Activated naive CD8-positive, alpha-beta T cell treated with anti-CD3 and anti-CD28 coated beads, Interleukin-2, amount 50 U/mL, for 24 hours (primary cell): ENCODE measurements around the gene GABPB1.

ENCODE experiments used
- ATAC-seq: fragments of 150-1000 bp; cut with Tn5 transposase; one replicate; pipeline ENCODE4 v1.10.0; 2021
- DNase-seq: peaks from one replicate; pipeline ENCODE4 v3.0.0; 2021
- H3K27ac Mint-ChIP-seq: one replicate; pipeline ENCODE4 v1.8.0; 2021; ENCODE audit warnings: mild to moderate bottlenecking, mixed read lengths
- H3K27me3 Mint-ChIP-seq: one replicate; pipeline ENCODE4 v1.8.0; 2021; ENCODE audit warnings: mixed read lengths
- H3K36me3 Mint-ChIP-seq: one replicate; pipeline ENCODE4 v1.8.0; 2021; ENCODE audit warnings: low read depth, mixed read lengths
- H3K4me1 Mint-ChIP-seq: one replicate; pipeline ENCODE4 v1.8.0; 2021; ENCODE audit warnings: mixed read lengths
- H3K4me3 Mint-ChIP-seq: one replicate; pipeline ENCODE4 v1.8.0; 2021; ENCODE audit warnings: mild to moderate bottlenecking, moderate library complexity, mixed read lengths
- H3K9me3 Mint-ChIP-seq: one replicate; pipeline ENCODE4 v1.8.0; 2021; ENCODE audit warnings: mixed read lengths

Gene GABPB1

DNA sequence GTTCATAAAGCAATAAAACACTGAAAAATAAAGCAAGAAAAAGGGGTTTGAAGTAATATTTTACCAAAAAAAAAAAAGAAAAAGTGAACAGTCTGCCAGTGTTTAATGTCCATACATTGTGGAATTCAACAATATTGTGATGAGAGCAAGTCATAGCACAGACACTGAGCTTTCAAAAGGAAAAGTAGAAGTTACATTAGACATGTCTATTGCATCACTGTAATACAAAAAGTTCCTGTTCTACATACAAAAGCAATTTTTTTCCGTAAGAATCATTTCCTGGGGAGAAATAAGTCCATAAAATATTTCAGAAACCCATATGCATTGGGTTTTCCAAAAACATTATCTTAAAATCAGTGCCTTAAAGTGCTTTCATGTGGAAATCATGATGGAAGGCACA, 77.6 kb downstream of the GABPB1 start:
- H3K9me3 Mint-ChIP-seq, result no peaks in the 10 kb centered on the region
- H3K4me1 Mint-ChIP-seq, result peaks cover 40% of the 10 kb centered on the region
- no peak for ATAC-seq
- no peaks in the 10 kb centered on the region for H3K27me3 Mint-ChIP-seq
- peak overlapping the region; percentile 16 for H3K27ac Mint-ChIP-seq
- no peak overlapping the region for H3K4me3 Mint-ChIP-seq
- no peak for DNase-seq
- H3K36me3 Mint-ChIP-seq, result peaks cover 15% of the 10 kb centered on the region

DNA sequence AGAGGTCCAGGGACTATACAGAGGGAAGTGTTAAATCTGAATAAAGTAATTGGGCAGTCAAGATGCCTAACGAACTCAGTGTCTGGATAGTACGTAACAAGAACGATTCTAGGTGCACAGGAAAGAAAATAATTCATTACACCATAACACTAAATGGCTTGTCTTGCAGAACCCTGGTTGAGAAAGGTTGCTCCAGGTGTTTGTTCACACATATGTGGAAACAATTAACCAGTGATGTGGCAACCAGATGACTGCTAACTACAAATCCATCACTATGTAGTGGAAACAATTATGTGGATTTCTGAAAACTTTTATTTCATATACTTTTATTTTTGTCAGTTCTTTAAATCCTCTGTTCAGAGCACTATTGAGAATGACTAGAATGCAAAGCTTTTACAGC, 79.1 kb downstream of the GABPB1 start:
- H3K36me3 Mint-ChIP-seq, result peaks cover 15% of the 10 kb centered on the region
- H3K27me3 Mint-ChIP-seq, result no peaks in the 10 kb centered on the region
- no peak overlapping the region for H3K4me3 Mint-ChIP-seq
- peaks cover 40% of the 10 kb centered on the region for H3K4me1 Mint-ChIP-seq
- DNase-seq, result no peak
- no peaks in the 10 kb centered on the region for H3K9me3 Mint-ChIP-seq
- H3K27ac Mint-ChIP-seq, result peak overlapping the region; percentile 39
- peak; percentile 28 for ATAC-seq

DNA sequence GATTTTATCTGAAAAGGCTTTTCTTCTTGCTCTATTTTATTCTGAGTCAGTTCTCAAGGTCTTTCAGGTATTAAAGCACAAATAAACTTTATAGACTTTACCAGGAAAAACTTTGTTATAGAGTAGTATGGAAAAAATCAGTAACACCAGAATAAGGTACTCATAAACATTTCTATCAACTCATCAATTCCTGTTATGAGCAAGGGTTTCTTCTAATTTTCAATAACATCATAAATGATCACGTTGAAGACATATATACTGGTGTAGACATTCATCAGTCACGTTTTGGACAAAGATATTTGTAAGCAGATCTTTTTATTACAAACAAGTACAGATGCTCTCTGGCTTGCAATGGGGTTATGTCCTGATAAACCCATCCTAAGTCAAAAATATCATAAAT, 79.9 kb downstream of the GABPB1 start:
- peaks cover 15% of the 10 kb centered on the region for H3K36me3 Mint-ChIP-seq
- ATAC-seq (peak; percentile 54), DNase-seq (no peak)
- H3K9me3 Mint-ChIP-seq, result no peaks in the 10 kb centered on the region
- H3K4me3 Mint-ChIP-seq, result no peak overlapping the region
- peaks cover 40% of the 10 kb centered on the region for H3K4me1 Mint-ChIP-seq
- peak overlapping the region; percentile 70 for H3K27ac Mint-ChIP-seq
- H3K27me3 Mint-ChIP-seq, result no peaks in the 10 kb centered on the region

GRCh38 chr15:50267577-50267976, 87.4 kb downstream of the GABPB1 start:
- Mint-ChIP-seq H3K9me3 (no peaks in the 10 kb centered on the region), H3K27ac (no peak overlapping the region), H3K4me1 (peaks cover 22% of the 10 kb centered on the region), H3K4me3 (no peak overlapping the region), H3K27me3 (peaks cover 4% of the 10 kb centered on the region), H3K36me3 (peaks cover 1% of the 10 kb centered on the region)
- ATAC-seq (no peak), DNase-seq (no peak)

- Mint-ChIP-seq H3K4me3 (no peak within 1 kb of the TSS), H3K36me3 (peaks cover 1% of the 10 kb centered on the region), H3K4me1 (peaks cover 42% of the 10 kb centered on the region), H3K9me3 (no peaks in the 10 kb centered on the region), H3K27ac (no peak within 1 kb of the TSS), H3K27me3 (peaks cover 4% of the 10 kb centered on the region)
- DNase-seq (no peak), ATAC-seq (no peak)
Observed at GRCh38 chr15:50265620-50266019, 89.4 kb downstream of the GABPB1 start, which contains the start of gene HDC. Gene HDC (minus strand): TSS chr15:50265726. CDS start chr15:50265623, 103 bp downstream.

DNA sequence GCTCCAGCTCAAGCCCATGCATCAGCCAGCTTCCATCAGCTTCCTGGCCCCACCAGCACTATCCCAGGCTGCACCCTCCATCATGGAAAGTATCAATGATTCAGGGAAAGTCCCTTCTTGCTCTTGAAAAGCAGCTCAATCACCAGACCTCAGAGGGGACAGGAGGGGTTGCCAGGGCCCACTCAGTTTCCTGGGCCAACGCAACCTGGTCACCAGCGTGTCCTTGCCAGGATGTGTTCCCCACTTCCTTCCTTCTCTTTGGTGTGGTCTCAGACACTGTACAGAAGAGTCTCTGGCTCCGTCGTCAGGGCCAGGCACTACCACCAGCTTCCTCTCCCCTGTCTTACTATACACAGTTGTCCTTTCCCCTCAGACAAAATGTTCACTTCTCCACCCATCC, 92.5 kb downstream of the GABPB1 start:
- DNase-seq, result peak; percentile 67
- Mint-ChIP-seq H3K4me3 (peak overlapping the region; percentile 1), H3K27me3 (peaks cover 4% of the 10 kb centered on the region), H3K9me3 (no peaks in the 10 kb centered on the region), H3K36me3 (peaks cover 1% of the 10 kb centered on the region), H3K27ac (peak overlapping the region; percentile 96), H3K4me1 (peaks cover 71% of the 10 kb centered on the region)
- ATAC-seq, result peak; percentile 78

- peak overlapping the region; percentile 1 for H3K4me3 Mint-ChIP-seq
- peak overlapping the region; percentile 96 for H3K27ac Mint-ChIP-seq
Observed at GRCh38 chr15:50261981-50262380, 93.0 kb downstream of the GABPB1 start.

GRCh38 chr15:50260969-50261496, 94.0 kb downstream of the GABPB1 start:
- Mint-ChIP-seq H3K4me1 (peaks cover 77% of the 10 kb centered on the region), H3K4me3 (peak overlapping the region; percentile 50), H3K36me3 (peaks cover 1% of the 10 kb centered on the region), H3K27me3 (peaks cover 1% of the 10 kb centered on the region), H3K9me3 (no peaks in the 10 kb centered on the region), H3K27ac (peak overlapping the region; percentile 96)
- DNase-seq, result no peak
- ATAC-seq, result no peak

More at GRCh38 chr15:50261981-50262380, 93.0 kb downstream of the GABPB1 start:
- H3K9me3 Mint-ChIP-seq, result no peaks in the 10 kb centered on the region
- ATAC-seq (peak; percentile 34), DNase-seq (peak; percentile 34)
- H3K4me1 Mint-ChIP-seq, result peaks cover 73% of the 10 kb centered on the region
- peaks cover 1% of the 10 kb centered on the region for H3K36me3 Mint-ChIP-seq
- peaks cover 3% of the 10 kb centered on the region for H3K27me3 Mint-ChIP-seq

DNA sequence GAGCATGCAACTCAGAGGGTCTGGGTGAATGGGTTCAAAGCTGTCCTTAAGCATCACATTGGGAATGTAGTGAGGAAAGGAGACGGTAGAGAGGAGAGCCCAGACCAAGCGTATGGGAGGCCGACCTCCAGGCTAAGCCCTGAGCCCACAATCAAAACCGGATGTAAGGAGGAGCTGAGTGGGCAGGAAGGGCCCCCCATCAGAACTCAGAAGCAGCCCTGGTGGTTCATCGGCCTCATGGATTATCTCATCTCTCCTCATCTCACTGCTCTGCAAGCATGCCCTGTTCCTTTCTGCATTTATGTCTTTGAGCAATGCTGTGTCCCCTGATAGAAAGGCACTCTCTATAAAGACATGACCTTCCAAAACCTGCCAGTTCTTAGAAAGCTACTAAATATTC, 95.7 kb downstream of the GABPB1 start:
- Mint-ChIP-seq H3K9me3 (no peaks in the 10 kb centered on the region), H3K27me3 (no peaks in the 10 kb centered on the region), H3K27ac (peak overlapping the region; percentile 65), H3K36me3 (peaks cover 1% of the 10 kb centered on the region), H3K4me3 (peak overlapping the region; percentile 18), H3K4me1 (peaks cover 72% of the 10 kb centered on the region)
- DNase-seq, result peak; percentile 14
- no peak for ATAC-seq

DNA sequence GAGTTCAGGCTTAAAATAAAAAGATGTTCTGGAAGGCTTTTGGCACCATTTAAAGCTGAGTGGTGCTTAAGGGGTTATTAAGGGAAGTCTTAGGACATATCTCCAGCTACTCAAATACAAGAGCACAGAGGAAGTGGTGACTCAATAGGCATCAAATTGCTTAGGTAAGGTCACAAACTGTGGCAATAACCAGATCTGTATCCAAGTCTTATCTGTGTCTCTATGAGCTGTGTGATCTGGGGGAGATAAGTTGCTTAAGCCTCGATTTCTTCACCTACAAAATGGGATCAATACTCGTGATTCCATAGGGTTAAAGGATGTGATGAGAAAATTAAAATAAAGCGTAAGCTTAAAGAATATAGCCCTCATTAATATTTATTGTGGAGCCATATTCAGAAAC, 97.1 kb downstream of the GABPB1 start:
- Mint-ChIP-seq H3K36me3 (no peaks in the 10 kb centered on the region), H3K27me3 (no peaks in the 10 kb centered on the region)
- ATAC-seq, result peak; percentile 13

GRCh38 chr15:50257332-50257731, 97.7 kb downstream of the GABPB1 start:
- ATAC-seq (no peak), DNase-seq (no peak)
- Mint-ChIP-seq H3K9me3 (no peaks in the 10 kb centered on the region), H3K27me3 (peaks cover 1% of the 10 kb centered on the region), H3K4me1 (peaks cover 52% of the 10 kb centered on the region), H3K36me3 (no peaks in the 10 kb centered on the region), H3K27ac (no peak overlapping the region), H3K4me3 (no peak overlapping the region)

More for the DNA sequence above, 97.1 kb downstream of the GABPB1 start:
- peaks cover 58% of the 10 kb centered on the region for H3K4me1 Mint-ChIP-seq
- no peaks in the 10 kb centered on the region for H3K9me3 Mint-ChIP-seq
- DNase-seq, result no peak
- no peak overlapping the region for H3K4me3 Mint-ChIP-seq
- no peak overlapping the region for H3K27ac Mint-ChIP-seq

DNA sequence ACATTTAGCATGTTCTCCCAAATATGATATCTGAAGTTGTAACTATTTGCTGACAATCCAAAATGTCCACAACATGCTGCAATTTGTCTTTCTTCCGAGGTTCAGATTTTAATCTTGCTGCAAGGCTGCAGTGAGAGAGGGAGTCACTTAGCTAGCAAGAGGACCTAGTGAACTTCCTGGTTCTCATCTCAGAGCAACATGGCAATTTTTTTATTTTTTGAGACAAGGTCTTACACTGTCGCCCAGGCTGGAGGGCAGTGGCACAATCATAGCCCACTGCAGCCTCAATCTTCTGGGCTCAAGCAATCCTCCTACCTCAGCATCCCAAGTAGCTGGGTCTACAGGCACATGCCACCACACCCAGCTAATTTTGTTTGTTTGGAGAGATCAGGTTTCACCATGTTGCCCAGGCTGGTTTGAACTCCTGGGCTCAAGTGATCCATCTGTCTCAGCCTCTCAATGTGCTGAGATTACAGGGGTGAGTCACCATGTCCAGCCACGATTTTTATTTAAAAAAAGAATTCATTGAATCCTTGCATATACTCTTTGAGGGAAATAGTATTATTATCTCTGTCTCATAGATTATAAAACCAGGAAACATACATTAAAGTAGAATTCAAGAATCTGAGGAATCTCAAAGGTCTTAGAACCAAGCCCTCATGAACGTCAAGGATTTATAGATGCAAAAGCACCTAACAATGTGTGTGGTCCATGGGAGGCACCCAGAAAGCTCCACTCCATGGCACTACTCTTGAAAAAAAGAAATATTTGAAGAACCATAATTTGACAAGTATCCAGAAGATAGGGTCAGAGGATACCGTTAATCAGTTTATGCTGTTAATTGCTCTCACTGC, 98.6 kb downstream of the GABPB1 start:
- peaks cover 1% of the 10 kb centered on the region for H3K27me3 Mint-ChIP-seq
- DNase-seq (no peak), ATAC-seq (no peak)
- peaks cover 43% of the 10 kb centered on the region for H3K4me1 Mint-ChIP-seq
- H3K9me3 Mint-ChIP-seq, result peaks cover 2% of the 10 kb centered on the region
- no peaks in the 10 kb centered on the region for H3K36me3 Mint-ChIP-seq
- H3K4me3 Mint-ChIP-seq, result no peak overlapping the region
- H3K27ac Mint-ChIP-seq, result no peak overlapping the region

DNA sequence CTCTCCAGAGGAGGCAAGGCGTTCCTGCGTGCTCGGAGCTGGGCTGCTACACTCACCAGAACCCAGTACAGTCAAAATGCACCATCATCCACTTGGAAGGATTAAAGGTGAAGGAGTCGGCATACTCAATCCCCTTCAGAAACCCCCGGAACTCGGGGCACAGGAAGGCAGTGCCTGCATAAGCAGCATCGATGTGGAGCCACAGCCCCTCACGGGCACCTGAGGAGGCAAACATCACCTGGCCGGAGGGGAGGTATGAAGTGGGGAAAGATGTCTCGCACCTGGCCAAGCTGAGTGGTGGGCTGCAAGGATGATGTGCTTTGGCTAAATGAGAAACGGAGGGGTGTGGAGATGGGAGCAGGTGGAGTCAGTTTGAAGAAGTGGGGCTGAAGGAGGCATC, 102.4 kb downstream of the GABPB1 start:
- Mint-ChIP-seq H3K36me3 (no peaks in the 10 kb centered on the region), H3K4me1 (peaks cover 31% of the 10 kb centered on the region), H3K27me3 (peaks cover 4% of the 10 kb centered on the region), H3K4me3 (no peak overlapping the region), H3K27ac (no peak overlapping the region), H3K9me3 (peaks cover 4% of the 10 kb centered on the region)
- DNase-seq (no peak), ATAC-seq (no peak)

- H3K36me3 Mint-ChIP-seq, result no peaks in the 10 kb centered on the region
- DNase-seq, result no peak
- no peak overlapping the region for H3K4me3 Mint-ChIP-seq
- ATAC-seq, result no peak
- peaks cover 31% of the 10 kb centered on the region for H3K4me1 Mint-ChIP-seq
- no peak overlapping the region for H3K27ac Mint-ChIP-seq
- H3K27me3 Mint-ChIP-seq, result peaks cover 4% of the 10 kb centered on the region
- peaks cover 4% of the 10 kb centered on the region for H3K9me3 Mint-ChIP-seq
Observed at GRCh38 chr15:50251638-50252182, 103.3 kb downstream of the GABPB1 start.
